H1 (cell line): ENCODE measurements around the gene REG1B. TPM values are rescaled to one million over a fixed set of nuclear protein-coding genes. Genes with fewer than 3 reads are reported as not detected.

ENCODE experiments used
- CTCF ChIA-PET: fragments of 300-600 bp; sonication (Branson Sonifier 250); formaldehyde crosslinking; loops from one replicate; lab custom pipeline; 2021; ENCODE audit not compliant: partially characterized antibody; lab: Charles Lee
- POLR2A ChIA-PET: fragments of 300-600 bp; sonication (Branson Sonifier 250); formaldehyde crosslinking; loops from one replicate; lab custom pipeline; 2021; ENCODE audit warnings: inconsistent platforms; ENCODE audit not compliant: partially characterized antibody; lab: Charles Lee
- DNase-seq, 2 experiments: peaks; one replicate each; pipeline versions ENCODE4 v3.0.0 to v3.0.0-alpha.2; 2010 to 2022; ENCODE audit warnings: low spot score in 2 of 2, low read depth in 1 of 2, mixed read lengths in 1 of 2
- FAIRE-seq: peaks from 2 replicates; lab custom pipeline; 2011; peaks lifted over from hg19 to GRCh38; lab: Jason Lieb, UNC
- H2AFZ ChIP-seq: 2 replicates; pipeline ENCODE4 v1.8.1; 2012; ENCODE audit warnings: low read length, inconsistent platforms
- H2AK5ac ChIP-seq: 2 replicates; pipeline ENCODE4 v1.6.1; 2013; ENCODE audit warnings: low read depth, low read length
- H2BK120ac ChIP-seq: replicated peaks from 2 replicates; pipeline ENCODE3; 2013; ENCODE audit warnings: low read depth, low read length, inconsistent platforms
- H2BK12ac ChIP-seq: 2 replicates; pipeline ENCODE4 v1.6.1; 2013; ENCODE audit warnings: low read depth, low read length
- H2BK15ac ChIP-seq: 2 replicates; pipeline ENCODE4 v1.6.1; 2013; ENCODE audit warnings: low read length
- H2BK20ac ChIP-seq: 2 replicates; pipeline ENCODE4 v1.6.1; 2013; ENCODE audit warnings: low read length
- H2BK5ac ChIP-seq: 2 replicates; pipeline ENCODE4 v1.6.1; 2013; ENCODE audit warnings: low read depth, low read length
- H3K14ac ChIP-seq: 2 replicates; pipeline ENCODE4 v1.6.1; 2013; ENCODE audit warnings: inconsistent platforms; ENCODE audit not compliant: insufficient read length
- H3K18ac ChIP-seq: 2 replicates; pipeline ENCODE4 v1.6.1; 2013; ENCODE audit warnings: low read length; ENCODE audit errors: extremely low read depth
- H3K23ac ChIP-seq: 2 replicates; pipeline ENCODE4 v1.6.1; 2013; ENCODE audit warnings: inconsistent platforms; ENCODE audit not compliant: insufficient read length
- H3K23me2 ChIP-seq: 2 replicates; pipeline ENCODE4 v1.6.1; 2013; ENCODE audit warnings: low read depth, low read length
- H3K27ac ChIP-seq: 2 replicates; pipeline ENCODE4 v1.6.1; 2011; ENCODE audit warnings: low read depth, low read length, inconsistent platforms
- H3K27me3 ChIP-seq, 4 experiments: replicated peaks in 1 of 4; 1 replicate in 1 of 4; 2 replicates in 3 of 4; pipeline versions ENCODE4 v1.6.1 to v1.8.1; 2011 to 2013; ENCODE audit warnings: low read length in 3 of 4, mild to moderate bottlenecking in 3 of 4, inconsistent platforms in 2 of 4, mixed read lengths in 2 of 4, moderate library complexity in 1 of 4; ENCODE audit not compliant: control insufficient read depth in 3 of 4, insufficient read depth in 3 of 4; ENCODE audit errors: extremely low read depth in 1 of 4
- H3K36me3 ChIP-seq, 4 experiments: 2 replicates each; pipeline versions ENCODE4 v1.6.1 to v1.8.1; 2011 to 2013; ENCODE audit warnings: mild to moderate bottlenecking in 4 of 4, low read length in 3 of 4, moderate library complexity in 2 of 4, control low read depth in 1 of 4, inconsistent platforms in 1 of 4; ENCODE audit not compliant: insufficient read depth in 4 of 4, control insufficient read depth in 2 of 4
- H3K4ac ChIP-seq: replicated peaks from 2 replicates; pipeline ENCODE3; 2013; ENCODE audit warnings: low read length, low read depth, mixed read lengths, inconsistent platforms; ENCODE audit not compliant: insufficient read length
- H3K4me1 ChIP-seq, 4 experiments: replicated peaks in 1 of 4; 1 replicate in 1 of 4; 2 replicates in 3 of 4; pipeline versions ENCODE4 v1.6.1 to v1.8.1; 2011 to 2013; ENCODE audit warnings: low read length in 3 of 4, inconsistent platforms in 2 of 4, mixed read lengths in 1 of 4; ENCODE audit not compliant: insufficient read depth in 4 of 4, control insufficient read depth in 3 of 4
- H3K4me2 ChIP-seq, 2 experiments: 2 replicates each; pipeline versions ENCODE4 v1.6.1 to v1.8.1; 2011 to 2013; ENCODE audit warnings: low read depth in 2 of 2, low read length in 2 of 2, control low read depth in 1 of 2, inconsistent platforms in 1 of 2, mild to moderate bottlenecking in 1 of 2; ENCODE audit not compliant: insufficient read depth in 1 of 2
- H3K4me3 ChIP-seq, 4 experiments: fragments of 200-600, 300-600 bp in 1 of 4; sonication (generic), shearing (Covaris generic), sonication (Bioruptor Twin) in 1 of 4; 2 replicates each; pipeline versions ENCODE4 v1.5.1 to v1.8.1; 2011 to 2016; ENCODE audit warnings: low read length in 4 of 4, low read depth in 3 of 4, control low read depth in 2 of 4, inconsistent platforms in 2 of 4, mild to moderate bottlenecking in 2 of 4, mixed read lengths in 1 of 4, moderate library complexity in 1 of 4; ENCODE audit not compliant: insufficient read depth in 2 of 4; ENCODE audit errors: extremely low read depth in 1 of 4
- H3K56ac ChIP-seq: replicated peaks from 2 replicates; pipeline ENCODE3; 2013; ENCODE audit warnings: low read depth, mild to moderate bottlenecking, mixed read lengths, low read length, inconsistent platforms; ENCODE audit not compliant: insufficient read length
- H3K79me1 ChIP-seq: 2 replicates; pipeline ENCODE4 v1.6.1; 2013; ENCODE audit warnings: low read depth, low read length, control low read depth
- H3K79me2 ChIP-seq, 2 experiments: 2 replicates each; pipeline versions ENCODE4 v1.6.1 to v1.8.1; 2012 to 2013; ENCODE audit warnings: low read length in 2 of 2, mild to moderate bottlenecking in 2 of 2, inconsistent platforms in 1 of 2; ENCODE audit not compliant: insufficient read depth in 2 of 2, control insufficient read depth in 1 of 2
- H3K9ac ChIP-seq, 4 experiments: replicated peaks in 1 of 4; 1 replicate in 1 of 4; 2 replicates in 3 of 4; pipeline versions ENCODE4 v1.6.1 to v1.8.1; 2011 to 2013; ENCODE audit warnings: low read depth in 3 of 4, low read length in 3 of 4, control low read depth in 2 of 4, mild to moderate bottlenecking in 2 of 4, moderate library complexity in 2 of 4, inconsistent platforms in 1 of 4; ENCODE audit errors: extremely low read depth in 1 of 4
- H3K9me3 ChIP-seq, 2 experiments: 2 replicates each; pipeline versions ENCODE4 v1.6.1 to v1.8.1; 2012 to 2013; ENCODE audit warnings: mild to moderate bottlenecking in 2 of 2, moderate library complexity in 2 of 2, control low read depth in 1 of 2, inconsistent platforms in 1 of 2, low read depth in 1 of 2, low read length in 1 of 2, mixed read lengths in 1 of 2; ENCODE audit not compliant: insufficient read depth in 2 of 2
- H4K20me1 ChIP-seq, 2 experiments: replicated peaks in 1 of 2; 2 replicates each; pipeline versions ENCODE3 to v1.8.1; 2011 to 2013; ENCODE audit warnings: inconsistent platforms in 2 of 2, low read length in 2 of 2, mild to moderate bottlenecking in 1 of 2; ENCODE audit not compliant: insufficient read depth in 2 of 2, control insufficient read depth in 1 of 2
- H4K5ac ChIP-seq: 2 replicates; pipeline ENCODE4 v1.6.1; 2013; ENCODE audit warnings: low read length, low read depth, mixed read lengths, inconsistent platforms; ENCODE audit not compliant: insufficient read length
- H4K8ac ChIP-seq: 2 replicates; pipeline ENCODE4 v1.8.0; 2013; ENCODE audit warnings: mild to moderate bottlenecking, moderate library complexity, low read length, inconsistent platforms; ENCODE audit not compliant: insufficient read depth; ENCODE audit errors: extremely low read depth
- H4K91ac ChIP-seq: replicated peaks from 2 replicates; pipeline ENCODE3; 2013; ENCODE audit warnings: low read length, mixed read lengths, inconsistent platforms; ENCODE audit not compliant: insufficient read length
- ATF3 ChIP-seq: IDR thresholded peaks from 2 replicates; pipeline ENCODE4 v1.6.1; 2011; ENCODE audit warnings: low read depth, mild to moderate bottlenecking, low read length; ENCODE audit not compliant: insufficient read depth
- CEBPB ChIP-seq: IDR thresholded peaks from 2 replicates; pipeline ENCODE4 v1.6.1; 2012; ENCODE audit warnings: low read depth, low read length
- HDAC2 ChIP-seq, 2 experiments: fragments of 300-600 bp in 1 of 2; sonication (generic) in 1 of 2; IDR thresholded peaks; 2 replicates each; pipeline ENCODE4 v1.6.1; 2011 to 2012; ENCODE audit warnings: low read depth in 2 of 2, low read length in 2 of 2, mild to moderate bottlenecking in 2 of 2, moderate library complexity in 2 of 2, borderline replicate concordance in 1 of 2, inconsistent platforms in 1 of 2
- KDM5A ChIP-seq: fragments of 200-600 bp; IDR thresholded peaks from 2 replicates; pipeline ENCODE4 v1.7.1; 2012; ENCODE audit warnings: mild to moderate bottlenecking, low read length, inconsistent platforms, mixed read lengths
- NRF1 ChIP-seq: IDR thresholded peaks from 2 replicates; pipeline ENCODE4 v1.6.1; 2011; ENCODE audit warnings: mild to moderate bottlenecking, low read depth, low read length, improper control_type of control experiment
- RFX5 ChIP-seq: IDR thresholded peaks from 2 replicates; pipeline ENCODE4 v1.6.1; 2011; ENCODE audit warnings: low read depth, low read length, improper control_type of control experiment, borderline replicate concordance
- RXRA ChIP-seq: IDR thresholded peaks from 2 replicates; pipeline ENCODE4 v1.6.1; 2011; ENCODE audit warnings: low read depth, mild to moderate bottlenecking, low read length, moderate library complexity; ENCODE audit not compliant: insufficient read depth
- YY1 ChIP-seq: IDR thresholded peaks from 2 replicates; pipeline ENCODE4 v1.6.1; 2011; ENCODE audit warnings: low read depth, mild to moderate bottlenecking, low read length
- WGBS, 2 experiments: shearing (Covaris generic) in 1 of 2; methylation state at CpG; one replicate each; pipeline versions ENCODE4 v1.1.6 to v1.1.7; 2013 to 2015; ENCODE audit warnings: low lambda C conversion rate in 2 of 2, mixed read lengths in 2 of 2, inconsistent platforms in 1 of 2, low coverage in 1 of 2, missing lambda C conversion rate in 1 of 2; ENCODE audit not compliant: insufficient replicate concordance in 2 of 2, insufficient coverage in 1 of 2, insufficient read length in 1 of 2; ENCODE audit errors: extremely low coverage in 1 of 2, missing lambda C conversion rate in 1 of 2; 5-methylcytosine and 5-hydroxymethylcytosine counted together
- polyA plus RNA-seq, 7 experiments: library from polyadenylated mRNA; depleted of rRNA in 3 of 7; stranded (reverse) in 5 of 7; unstranded in 2 of 7; fragments of >200 nt in 5 of 7; fragments of 200-250 nt in 2 of 7; gene quantifications; 1 replicate in 5 of 7; 2 replicates in 1 of 7; 4 replicates in 1 of 7; pipeline versions ENCODE4 v1.2.1 to v1.2.3, GENCODE V29; 2011 to 2013; ENCODE audit warnings: missing spikeins in 2 of 7, mixed read lengths in 2 of 7
- total RNA-seq: library from RNA; stranded (reverse); fragmentation: NEBNext Ultra II Directional; extraction: Animal tissue kit (Norgen Biotek cat#: 25700); gene quantifications from 2 replicates; pipeline ENCODE4 v1.2.1, GENCODE V29; 2021
- TF ChIP-seq, protein P1 (sequence below): IDR thresholded peaks from 2 replicates; pipeline ENCODE4 v1.6.1; 2011; ENCODE audit warnings: low read length, improper control_type of control experiment

REG1B gene
- total and polyA plus RNA-seq, 2 of the 8 experiments (the other 6 are each of a cell fraction or from before 2014, with no cell fraction given), result not detected

GRCh38 chr2:79125721-79125985 is 37.9 kb upstream of the REG1B start:
- H3K18ac ChIP-seq, result no peak overlapping the region
- no peak overlapping the region for H3K27ac ChIP-seq
- H4K5ac ChIP-seq, result no peak overlapping the region
- H3K4me2 ChIP-seq, result no peak overlapping the region
- no peaks in the 10 kb centered on the region for H3K9me3 ChIP-seq
- no peak overlapping the region for H2BK15ac ChIP-seq
- no peak overlapping the region for H2AK5ac ChIP-seq
- no peaks in the 10 kb centered on the region for H3K79me1 ChIP-seq
- H3K27me3 ChIP-seq, result no peaks in the 10 kb centered on the region
- no peak overlapping the region for H3K23ac ChIP-seq
- no peak overlapping the region for H4K91ac ChIP-seq
- H3K4me1 ChIP-seq, result no peaks in the 10 kb centered on the region
- FAIRE-seq (no peak), DNase-seq (no peak)
- no peak overlapping the region for H3K56ac ChIP-seq
- TF ChIP-seq CEBPB (no peak), HDAC2 (IDR thresholded peaks at IDR 0.05; ENCODE audit: borderline replicate concordance in 1 of 2, low read depth in 2 of 2, low read length in 2 of 2) (no peak), RXRA (no peak), KDM5A (no peak), YY1 (no peak), NRF1 (no peak), RFX5 (no peak), ATF3 (no peak)
- TF ChIP-seq, protein P1, sequence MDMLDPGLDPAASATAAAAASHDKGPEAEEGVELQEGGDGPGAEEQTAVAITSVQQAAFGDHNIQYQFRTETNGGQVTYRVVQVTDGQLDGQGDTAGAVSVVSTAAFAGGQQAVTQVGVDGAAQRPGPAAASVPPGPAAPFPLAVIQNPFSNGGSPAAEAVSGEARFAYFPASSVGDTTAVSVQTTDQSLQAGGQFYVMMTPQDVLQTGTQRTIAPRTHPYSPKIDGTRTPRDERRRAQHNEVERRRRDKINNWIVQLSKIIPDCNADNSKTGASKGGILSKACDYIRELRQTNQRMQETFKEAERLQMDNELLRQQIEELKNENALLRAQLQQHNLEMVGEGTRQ, result no peak
- WGBS, 2 experiments, result 94% methylated on average over 3 of the region's 3 CpGs; no CpG with 5 or more reads in 1 of the 2 experiments
- H3K9ac ChIP-seq, result no peak overlapping the region
- H2BK120ac ChIP-seq, result no peak overlapping the region
- ChIA-PET POLR2A (no interaction called here), CTCF (no interaction called here)
- H2AFZ ChIP-seq, result no peak overlapping the region
- H4K8ac ChIP-seq, result no peak overlapping the region
- no peak overlapping the region for H3K4me3 ChIP-seq
- no peaks in the 10 kb centered on the region for H3K79me2 ChIP-seq
- H3K23me2 ChIP-seq, result no peaks in the 10 kb centered on the region
- no peak overlapping the region for H3K4ac ChIP-seq
- no peaks in the 10 kb centered on the region for H3K36me3 ChIP-seq
- H2BK12ac ChIP-seq, result no peak overlapping the region
- H4K20me1 ChIP-seq, result no peaks in the 10 kb centered on the region
- H3K14ac ChIP-seq, result no peak overlapping the region
- no peak overlapping the region for H2BK20ac ChIP-seq
- no peak overlapping the region for H2BK5ac ChIP-seq
